Bronchial epithelial cell (primary cell): Measurements from ENCODE around the gene ATP11C. TPM values are rescaled to one million over a fixed set of nuclear protein-coding genes. Genes with fewer than 3 reads are reported as not detected.

Experiments
- DNase-seq: peaks from one replicate; pipeline ENCODE4 v3.0.0-alpha.2; 2010; ENCODE audit warnings: low read depth
- FAIRE-seq: peaks from 2 replicates; lab custom pipeline; 2011; peaks lifted over from hg19 to GRCh38; lab: Jason Lieb, UNC
- H3K27me3 ChIP-seq: 2 replicates; pipeline ENCODE4 v1.5.1; 2011; ENCODE audit warnings: low read length; ENCODE audit not compliant: control insufficient read depth, insufficient read depth
- H3K36me3 ChIP-seq: 2 replicates; pipeline ENCODE4 v1.5.1; 2011; ENCODE audit warnings: low read length; ENCODE audit not compliant: control insufficient read depth, insufficient read depth
- H3K4me3 ChIP-seq: 2 replicates; pipeline ENCODE4 v1.5.1; 2011; ENCODE audit warnings: mild to moderate bottlenecking, low read depth, low read length, control low read depth
- CTCF ChIP-seq: IDR thresholded peaks from 2 replicates; pipeline ENCODE4 v1.5.1; 2011; ENCODE audit warnings: mild to moderate bottlenecking, moderate library complexity, low read length, control low read depth, inconsistent platforms; ENCODE audit not compliant: insufficient read depth, severe bottlenecking
- total RNA-seq: library from RNA; depleted of rRNA; stranded (reverse); fragments of >200 nt; gene quantifications from 2 replicates; pipeline ENCODE4 v1.2.1, GENCODE V29; 2014

The ATP11C gene
- total RNA-seq, 1 donor from 2014 or later = 10.0 TPM

- DNase-seq (no peak), FAIRE-seq (no peak)
- H3K4me3 ChIP-seq = no peak overlapping the region
- H3K36me3 ChIP-seq = no peaks in the 10 kb centered on the region
- H3K27me3 ChIP-seq = no peaks in the 10 kb centered on the region
- TF ChIP-seq CTCF = no peak
Observed at GRCh38 chrX:139795196-139795595, 137.7 kb downstream of the ATP11C start.

- H3K36me3 ChIP-seq = no peaks in the 10 kb centered on the region
- H3K27me3 ChIP-seq = no peaks in the 10 kb centered on the region
- no peak for DNase-seq
- TF ChIP-seq CTCF = no peak
- no peak for FAIRE-seq
- H3K4me3 ChIP-seq = no peak overlapping the region
Observed at GRCh38 chrX:139787601-139788000, 145.3 kb downstream of the ATP11C start.

GRCh38 chrX:139784807-139785206, 148.0 kb downstream of the ATP11C start:
- DNase-seq (no peak), FAIRE-seq (no peak)
- Histone ChIP-seq H3K36me3 (no peaks in the 10 kb centered on the region), H3K27me3 (no peaks in the 10 kb centered on the region), H3K4me3 (no peak overlapping the region)
- no peak for TF ChIP-seq CTCF

GRCh38 chrX:139783959-139784358, 148.9 kb downstream of the ATP11C start:
- no peaks in the 10 kb centered on the region for H3K36me3 ChIP-seq
- H3K4me3 ChIP-seq = no peak overlapping the region
- FAIRE-seq (no peak), DNase-seq (no peak)
- TF ChIP-seq CTCF = no peak
- H3K27me3 ChIP-seq = no peaks in the 10 kb centered on the region

- Histone ChIP-seq H3K27me3 (no peaks in the 10 kb centered on the region), H3K4me3 (no peak overlapping the region), H3K36me3 (no peaks in the 10 kb centered on the region)
- DNase-seq = no peak
- TF ChIP-seq CTCF = no peak
- FAIRE-seq = no peak
Observed at GRCh38 chrX:139783030-139783429, 149.8 kb downstream of the ATP11C start.

GRCh38 chrX:139776599-139776998, 156.3 kb downstream of the ATP11C start:
- Histone ChIP-seq H3K36me3 (peaks cover 1% of the 10 kb centered on the region), H3K27me3 (no peaks in the 10 kb centered on the region), H3K4me3 (no peak overlapping the region)
- no peak for TF ChIP-seq CTCF
- no peak for DNase-seq
- no peak for FAIRE-seq
